Activated CD4-positive, alpha-beta T cell treated with anti-CD3 and anti-CD28 coated beads for 4 hours (primary cell): ENCODE results near the gene CLINT1.

Experiments
- DNase-seq, 2 donors: peaks; one replicate each; pipeline ENCODE4 v3.0.0-alpha.2; 2020

Gene CLINT1

DNA sequence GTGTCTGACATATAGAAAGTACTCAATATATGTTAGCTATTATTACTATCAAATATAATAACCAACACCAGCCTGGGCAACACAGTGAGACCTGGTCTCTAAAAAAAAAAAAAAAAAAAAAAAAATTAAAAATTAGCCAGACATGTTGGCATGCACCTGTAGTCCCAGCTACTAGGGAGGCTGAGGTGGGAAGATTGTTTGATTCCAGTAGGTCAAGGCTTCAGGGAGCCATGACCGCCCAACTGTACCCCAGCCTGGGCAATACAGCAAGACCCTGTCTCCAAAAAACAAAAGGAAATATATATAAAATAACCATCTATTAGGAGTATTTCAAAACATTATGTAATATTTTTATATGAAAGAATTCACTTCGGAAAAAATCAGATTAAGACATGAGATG, 40.6 kb downstream of the CLINT1 start:
- no peak for DNase-seq

DNA sequence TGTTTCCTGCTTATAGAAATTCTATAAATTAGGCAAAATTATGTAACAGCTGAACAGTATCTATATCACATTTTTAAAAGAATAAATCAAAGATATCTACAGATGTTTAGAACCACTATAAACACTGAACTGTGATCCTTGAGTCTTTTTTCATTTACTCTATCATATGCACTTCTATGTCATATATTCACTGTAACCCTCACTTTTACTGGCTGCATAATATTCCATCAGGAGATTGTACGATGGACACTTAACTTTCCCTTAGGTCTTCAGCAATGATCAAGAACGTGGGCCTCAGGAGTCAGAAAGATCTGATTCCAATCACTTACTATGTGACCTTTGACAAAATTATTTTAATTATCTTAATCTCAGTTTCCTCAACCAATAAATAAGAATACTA, 41.0 kb downstream of the CLINT1 start:
- no peak for DNase-seq

DNA sequence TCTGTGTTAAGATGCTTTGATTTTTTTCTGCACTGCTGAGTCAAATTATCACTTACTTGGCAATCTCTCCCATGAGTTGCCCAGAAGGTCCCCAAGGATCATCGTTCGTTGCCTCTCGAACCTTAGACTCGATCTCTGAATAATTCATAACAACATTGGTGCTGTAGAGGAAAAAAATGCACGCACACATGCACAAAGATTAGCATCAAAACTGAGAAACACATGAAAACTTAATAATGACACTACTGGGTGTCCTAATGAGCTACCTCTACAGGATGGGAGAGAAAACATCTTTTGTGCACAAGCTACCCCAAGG, 41.6 kb downstream of the CLINT1 start:
- DNase-seq = no peak

DNA sequence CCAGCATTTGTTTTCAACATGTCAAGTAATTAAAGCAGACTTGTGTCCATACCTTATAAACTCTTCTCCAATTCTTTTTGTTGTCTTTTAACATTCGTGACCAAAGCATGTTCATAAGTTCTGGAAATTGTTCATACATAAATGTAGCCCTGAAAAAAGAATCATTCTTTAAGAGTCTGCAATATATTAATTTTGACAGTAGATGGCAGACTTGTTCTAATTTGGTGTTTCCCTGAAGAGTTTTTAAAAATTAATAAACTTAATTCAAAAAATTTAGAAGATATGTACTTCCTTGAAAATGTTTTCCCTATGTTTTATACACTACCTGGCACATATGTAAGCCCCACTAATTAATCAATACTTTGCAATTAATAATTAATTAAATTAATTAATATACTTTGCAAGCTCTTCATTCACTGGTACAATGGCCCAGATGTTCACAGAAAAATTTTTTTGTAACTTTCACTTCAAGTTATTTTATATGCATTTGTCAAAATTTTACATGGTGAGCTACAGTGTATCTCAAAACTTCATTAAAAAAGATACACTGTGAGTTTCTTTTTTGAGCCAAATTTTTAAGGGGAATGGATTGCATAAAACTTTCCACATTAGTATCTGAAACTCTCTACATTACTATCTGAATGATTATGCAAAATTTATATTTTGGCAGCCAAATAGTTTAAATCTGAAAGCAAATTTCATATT, 42.1 kb downstream of the CLINT1 start:
- no peak for DNase-seq

DNA sequence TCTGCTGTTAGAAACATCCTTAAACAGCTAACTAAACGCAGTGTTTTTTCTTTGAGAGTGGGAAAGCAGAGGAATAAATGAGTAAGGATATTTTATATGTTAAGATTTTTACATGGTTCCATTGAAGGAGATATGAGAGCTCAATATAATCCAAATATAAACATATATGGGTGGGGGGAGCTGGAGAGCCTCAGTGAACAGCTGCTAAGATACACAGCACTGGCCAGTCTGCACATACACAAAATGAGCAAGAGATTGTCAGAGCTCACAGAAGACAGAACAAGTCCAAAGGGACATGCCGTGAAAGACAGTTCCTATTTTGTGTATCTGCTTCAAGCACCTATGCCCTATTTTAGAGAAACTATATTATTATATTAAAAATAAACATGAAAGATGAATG, 46.9 kb downstream of the CLINT1 start:
- no peak for DNase-seq

DNA sequence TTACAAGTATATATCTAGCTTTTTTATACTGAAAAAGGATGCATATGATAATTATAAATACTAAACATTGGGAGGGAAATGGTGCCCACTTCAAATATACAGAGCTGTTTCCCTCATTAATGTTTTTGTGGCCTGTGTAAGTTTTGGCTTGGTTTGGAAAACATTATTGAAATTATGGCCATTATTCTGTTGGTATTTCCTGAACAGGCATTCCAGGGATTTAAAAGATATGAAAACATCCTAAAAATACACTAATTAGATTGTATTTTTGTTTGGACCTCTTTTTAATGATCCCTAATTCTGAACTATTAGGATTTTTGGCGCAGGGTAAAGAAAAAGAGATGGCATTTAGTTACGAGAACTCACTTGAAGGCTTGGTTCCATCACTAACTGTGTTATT, 50.9 kb downstream of the CLINT1 start:
- no peak for DNase-seq

DNA sequence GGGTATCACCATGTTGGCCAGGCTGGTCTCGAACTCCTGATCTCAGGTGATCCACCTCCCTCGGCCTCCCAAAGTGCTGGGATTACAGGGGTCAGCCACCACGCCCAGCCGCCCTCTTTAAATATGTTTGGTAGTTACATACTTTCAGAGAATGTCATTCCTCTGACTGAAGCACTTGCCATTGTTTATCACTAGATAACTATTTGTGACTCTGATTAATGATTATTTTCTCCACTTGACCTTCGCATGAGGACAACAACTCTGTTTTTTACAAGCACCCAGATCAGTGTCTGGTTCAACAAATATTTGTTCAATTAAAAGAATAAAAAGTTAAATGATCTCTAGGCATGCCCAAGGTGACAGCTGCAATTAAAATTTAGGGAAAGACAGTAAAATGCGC, 56.2 kb downstream of the CLINT1 start:
- no peak for DNase-seq

DNA sequence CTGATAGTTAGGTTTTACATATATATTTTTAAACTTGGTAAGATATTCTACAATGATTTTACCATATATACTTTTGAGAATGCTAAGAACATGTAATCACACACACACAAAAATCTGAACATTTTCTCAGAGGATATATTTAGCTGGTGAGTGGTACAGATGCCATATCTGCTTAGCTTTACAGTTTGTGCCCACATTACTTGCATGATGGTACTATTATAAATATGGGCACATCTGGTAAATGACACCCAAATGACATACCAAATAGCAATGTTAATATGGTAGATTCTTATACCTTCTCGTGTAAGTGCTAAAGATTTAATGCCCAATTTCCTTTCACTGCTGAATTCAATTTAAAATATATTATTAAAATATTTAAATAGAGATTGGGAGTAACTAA, 58.8 kb downstream of the CLINT1 start:
- no peak for DNase-seq

DNA sequence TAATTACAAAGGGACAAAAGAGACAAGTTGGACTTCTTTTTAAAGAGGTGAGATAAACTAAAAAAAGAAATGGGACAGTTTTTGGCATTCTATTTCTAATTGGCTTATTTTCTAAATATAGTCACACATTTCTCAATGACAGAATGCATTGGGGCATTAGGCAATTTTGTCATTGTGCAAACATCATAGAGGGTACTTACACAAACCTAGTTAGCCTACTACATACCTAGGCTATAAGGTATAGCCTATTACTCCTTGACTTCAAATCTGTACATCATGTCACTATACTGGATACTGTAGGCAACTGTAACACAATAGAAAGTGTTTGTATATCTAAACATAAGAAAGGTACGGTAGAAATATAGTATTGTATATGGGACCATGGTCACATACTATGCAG, 59.4 kb downstream of the CLINT1 start:
- DNase-seq = no peak

DNA sequence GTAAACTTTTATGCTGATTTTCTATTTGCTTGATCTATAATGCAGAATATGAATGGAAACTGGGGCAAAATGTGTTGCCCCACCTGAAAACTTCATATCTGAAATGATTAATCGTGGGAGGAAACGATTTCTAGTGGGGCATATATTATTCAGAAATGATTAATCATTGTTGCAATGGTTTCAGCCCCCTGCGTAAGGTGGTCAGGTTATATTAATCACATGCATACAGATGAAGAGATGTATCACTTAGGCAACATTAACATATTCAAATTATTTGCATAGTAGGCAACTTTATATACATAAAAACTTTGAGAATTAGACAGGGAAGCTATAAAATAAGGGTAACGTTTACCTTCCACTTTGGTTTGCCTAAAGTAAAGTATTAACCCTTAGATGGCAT, 65.6 kb downstream of the CLINT1 start:
- DNase-seq = no peak

DNA sequence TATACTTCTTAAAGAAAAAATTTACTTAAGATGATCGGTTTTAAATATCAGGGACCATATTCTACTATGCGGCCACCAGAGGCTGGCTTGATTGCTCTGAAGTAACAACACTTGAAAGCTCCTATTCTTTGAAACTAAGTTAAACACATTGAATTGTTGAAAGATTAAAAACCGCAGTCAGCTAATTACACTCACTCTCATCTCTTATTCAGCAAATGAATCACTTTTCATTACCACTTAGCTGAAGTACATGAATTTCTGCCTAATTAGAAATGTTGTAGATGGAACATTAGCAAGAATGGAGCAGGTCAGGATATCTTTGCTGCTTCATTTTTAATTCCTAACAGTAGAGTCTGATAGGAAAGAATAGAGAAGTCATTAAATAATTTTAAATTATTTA, 73.1 kb downstream of the CLINT1 start:
- DNase-seq = no peak

DNA sequence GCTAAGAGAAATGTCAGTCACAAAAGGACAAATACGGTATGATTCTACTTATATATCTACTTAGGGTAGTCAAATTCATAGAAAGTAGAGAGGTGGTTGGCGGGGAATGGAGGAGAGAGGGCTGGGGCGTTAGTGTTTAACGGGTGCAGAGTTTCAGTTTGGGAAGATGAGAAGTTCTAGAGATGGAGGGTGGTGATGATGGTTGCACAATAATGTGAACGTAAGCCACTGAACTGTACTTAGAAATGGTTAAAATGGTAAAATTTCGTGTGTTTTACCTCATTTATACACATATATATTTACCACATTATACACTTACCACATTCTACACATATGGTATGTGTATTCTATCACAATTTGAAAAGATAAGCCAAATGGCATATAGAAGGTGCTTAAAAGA, 79.7 kb downstream of the CLINT1 start:
- DNase-seq = no peak

DNA sequence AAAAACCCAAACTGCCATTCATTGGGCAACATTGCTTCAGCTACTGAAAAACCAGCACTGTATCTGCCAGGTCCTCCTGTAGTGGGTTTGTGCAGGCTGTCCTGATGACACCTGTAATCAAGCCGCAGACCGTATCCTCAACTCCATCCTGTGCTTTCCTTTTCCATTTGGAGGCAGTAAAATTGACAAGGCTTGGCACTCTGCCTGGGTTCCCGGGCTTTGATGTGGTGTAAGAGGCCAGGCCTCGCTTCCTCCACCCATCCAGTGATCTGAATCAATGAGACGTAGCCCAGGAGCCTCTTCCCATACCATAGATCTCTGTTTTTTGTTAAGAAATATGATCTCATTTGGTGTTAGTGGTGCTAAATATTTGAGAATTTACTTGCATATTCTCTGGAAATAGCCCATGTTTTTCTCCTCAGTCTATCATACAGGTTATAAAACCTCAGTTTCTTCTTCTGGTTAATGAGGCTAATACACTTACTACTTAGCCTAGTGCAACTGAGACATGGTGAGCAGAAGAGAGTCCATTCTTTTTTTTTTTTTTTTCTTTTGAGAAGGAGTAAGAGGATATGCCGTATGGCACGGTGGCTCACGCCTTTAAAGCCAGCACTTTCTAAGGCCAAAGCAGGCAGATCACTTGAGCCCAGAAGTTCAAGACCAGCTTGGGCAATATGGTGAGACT, 80.7 kb downstream of the CLINT1 start:
- no peak for DNase-seq

DNA sequence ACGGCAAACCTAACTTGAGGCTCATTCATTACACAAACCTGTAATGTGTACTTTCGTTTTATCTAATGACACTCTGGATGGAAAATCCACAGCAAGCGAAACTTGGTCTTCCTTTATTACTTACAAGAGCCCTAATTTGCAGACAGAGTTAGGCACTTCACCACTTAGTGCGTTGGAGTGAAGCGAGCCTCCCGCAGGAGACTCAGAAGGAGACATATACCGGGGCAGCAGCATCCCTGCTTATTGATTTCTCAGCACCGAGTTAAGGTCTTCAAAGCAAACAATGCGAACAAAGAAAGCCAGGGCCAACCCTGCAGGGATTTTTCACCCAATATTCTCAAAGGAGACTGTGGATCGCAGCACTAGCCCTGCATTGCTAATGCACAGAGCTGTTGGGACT, 86.8 kb downstream of the CLINT1 start:
- no peak for DNase-seq

DNA sequence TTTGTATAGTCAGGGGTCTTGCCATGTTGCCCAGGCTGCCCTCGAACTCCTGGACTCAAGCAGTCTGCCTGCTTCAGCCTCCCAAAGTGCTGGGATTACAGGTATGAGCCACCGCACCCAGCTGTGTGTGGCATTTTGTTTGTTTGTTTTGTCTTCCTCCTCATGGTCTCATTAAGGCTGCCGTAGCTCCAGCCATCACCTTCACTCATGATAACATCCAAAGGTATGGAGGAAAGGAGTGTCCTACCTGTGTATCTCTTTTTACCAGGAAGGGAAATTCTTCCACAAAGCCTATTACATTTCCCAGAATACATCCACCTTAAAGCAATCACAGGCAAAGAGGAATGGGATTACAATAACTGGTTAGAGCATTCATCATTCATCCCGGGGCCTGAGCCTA, 88.3 kb downstream of the CLINT1 start:
- no peak for DNase-seq

DNA sequence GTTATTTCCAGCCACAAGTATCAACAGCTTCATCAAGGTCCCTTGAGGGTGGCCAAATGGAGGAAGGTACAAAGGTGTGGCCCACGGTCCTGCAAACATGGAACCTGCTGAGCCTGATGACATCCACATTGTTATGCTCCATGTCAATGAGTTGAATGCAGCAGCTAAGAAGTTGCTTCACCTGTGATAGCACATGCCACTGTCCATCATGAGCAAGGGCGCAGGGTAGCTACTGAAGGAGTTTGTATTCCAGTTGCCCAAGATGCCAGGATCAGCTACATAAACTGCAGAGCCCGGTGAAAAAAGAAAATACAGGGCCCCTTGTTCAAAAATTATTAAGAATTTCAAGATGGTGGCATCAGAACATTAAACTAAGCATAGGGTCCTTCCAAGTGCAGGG, 91.3 kb downstream of the CLINT1 start:
- no peak for DNase-seq

DNA sequence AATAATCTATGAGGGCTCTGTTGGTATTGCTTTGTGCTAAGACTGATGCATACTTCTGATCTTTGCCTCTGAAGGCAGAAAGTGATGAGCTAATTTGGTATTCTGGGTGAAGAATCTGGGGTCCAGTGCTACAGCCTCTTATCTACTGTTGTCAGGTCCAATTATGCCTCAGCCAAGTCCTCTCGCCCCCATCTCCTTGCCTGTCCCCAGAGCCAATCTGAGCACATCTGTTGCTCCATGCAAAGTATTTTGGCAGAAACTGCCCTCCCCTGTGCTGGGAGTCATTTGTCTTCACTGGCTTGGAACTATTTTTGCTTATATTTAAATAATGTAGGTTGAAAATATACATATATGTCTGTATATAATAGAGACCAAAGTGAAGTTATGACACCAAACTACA, 92.0 kb downstream of the CLINT1 start:
- DNase-seq = no peak

DNA sequence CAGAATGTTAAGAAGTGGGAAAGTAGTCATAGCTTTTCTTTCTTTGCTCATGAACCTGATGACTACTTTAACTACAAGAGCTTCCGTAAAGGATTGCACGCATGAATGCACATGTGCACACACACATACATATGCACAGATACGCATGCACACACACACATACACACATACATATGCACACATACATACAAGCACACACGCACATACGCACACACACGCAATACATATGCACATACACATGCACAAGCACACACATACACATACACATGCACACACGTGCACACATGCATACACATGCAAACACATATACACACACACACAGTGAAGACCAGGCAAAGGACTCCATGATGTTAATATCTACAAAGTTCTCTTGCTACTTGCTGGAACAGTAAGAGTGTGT, 92.5 kb downstream of the CLINT1 start:
- no peak for DNase-seq

DNA sequence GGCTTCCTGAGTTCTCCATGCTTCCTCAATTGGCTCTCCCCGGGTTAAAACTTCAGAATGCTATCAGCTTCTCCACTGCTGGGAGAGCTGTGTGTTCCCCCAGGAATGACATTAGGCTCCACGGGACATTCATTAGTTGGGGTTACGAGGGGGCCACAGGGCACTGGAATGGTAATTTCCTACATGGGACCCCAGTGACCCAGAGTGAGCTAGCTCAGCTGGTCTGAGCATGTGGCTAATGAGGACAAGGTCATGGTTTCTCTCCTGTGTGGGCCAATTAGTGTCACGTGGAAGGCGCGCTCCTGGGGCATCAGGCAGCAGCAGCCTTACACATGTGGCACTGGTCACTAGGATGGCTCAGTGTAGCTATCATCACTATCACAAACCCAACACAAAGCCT, 94.4 kb downstream of the CLINT1 start:
- DNase-seq = no peak

DNA sequence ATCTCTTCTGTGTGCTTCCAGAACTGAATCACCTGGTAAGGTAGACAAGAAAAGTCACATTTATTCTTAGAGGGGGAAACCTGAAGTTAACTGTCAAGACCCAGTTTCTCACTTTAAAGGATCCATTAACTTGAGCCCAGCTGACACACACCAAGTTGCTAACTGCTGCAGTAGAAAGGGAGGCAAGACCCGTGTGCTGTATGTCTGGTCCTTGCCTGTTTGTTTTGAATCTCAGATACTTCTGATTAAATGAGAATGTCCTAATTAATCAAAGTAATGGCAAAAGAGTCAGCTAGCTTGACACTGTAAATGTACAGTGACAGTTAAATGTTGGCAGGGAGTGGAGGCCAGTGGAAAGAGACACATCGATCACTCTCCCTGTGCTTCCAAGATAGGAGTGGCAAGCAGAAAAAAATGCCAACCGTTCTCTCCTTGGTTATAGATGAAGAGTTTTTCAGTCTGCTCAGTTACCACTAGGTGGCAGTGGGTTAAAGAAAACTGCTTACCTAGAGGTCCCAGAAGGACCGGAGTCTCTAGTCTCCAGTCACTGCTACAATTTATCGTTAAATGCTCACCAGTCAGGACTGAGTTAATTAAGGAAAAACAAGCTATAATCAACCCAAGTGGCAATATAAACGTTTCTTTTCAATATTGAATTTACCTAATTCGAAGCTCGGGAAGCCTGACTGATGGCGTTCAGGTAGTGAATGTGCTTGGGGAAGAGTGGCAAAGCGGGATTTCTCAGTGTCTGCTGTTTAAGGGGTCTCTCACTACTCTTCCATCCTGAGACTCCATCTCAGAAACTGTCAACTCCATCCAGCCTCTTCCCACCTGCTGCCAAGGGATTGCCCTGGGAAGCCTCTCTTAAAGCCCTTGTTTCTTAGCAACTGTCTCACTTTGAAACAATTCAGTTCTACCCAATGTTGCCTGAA, 97.0 kb downstream of the CLINT1 start:
- DNase-seq = peak; percentile 9 to 27

DNA sequence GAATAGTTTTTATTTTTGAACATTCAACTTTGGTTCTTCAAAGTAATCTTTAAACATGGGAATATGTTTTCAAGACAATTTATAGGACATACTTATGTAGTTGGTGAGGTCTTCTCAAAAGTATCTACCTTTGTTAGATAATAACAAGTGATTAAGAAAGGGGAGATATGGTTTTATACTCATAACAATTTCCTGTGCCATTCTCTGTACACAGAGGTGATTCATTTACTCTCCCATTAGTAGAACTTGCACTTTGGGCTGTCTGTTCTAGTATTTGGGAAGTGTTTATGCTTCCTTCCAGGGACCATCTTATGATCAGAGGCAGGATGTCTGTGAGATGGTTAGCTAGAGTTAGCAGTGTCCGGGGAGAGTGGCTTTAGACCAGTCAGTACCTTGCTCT, 100.2 kb downstream of the CLINT1 start:
- no peak for DNase-seq

DNA sequence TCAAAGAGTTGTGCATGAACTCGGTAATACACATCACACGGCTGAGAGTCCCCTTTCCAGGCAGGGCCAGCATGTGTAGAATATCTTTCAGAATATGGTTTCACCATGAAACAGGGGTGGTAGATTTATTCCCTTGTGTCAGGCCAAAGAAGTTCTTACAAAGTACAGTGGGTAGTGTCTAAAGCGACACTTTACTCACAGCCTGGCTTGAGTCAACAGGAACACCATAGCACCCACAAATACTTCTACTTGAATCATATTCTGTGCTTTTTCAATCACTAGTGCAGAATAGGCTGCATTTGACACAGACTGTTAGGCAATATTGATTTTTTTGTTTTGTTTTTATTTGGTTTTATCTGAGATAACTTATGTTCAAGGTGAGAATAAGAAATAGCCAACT, 102.8 kb downstream of the CLINT1 start:
- DNase-seq = no peak

DNA sequence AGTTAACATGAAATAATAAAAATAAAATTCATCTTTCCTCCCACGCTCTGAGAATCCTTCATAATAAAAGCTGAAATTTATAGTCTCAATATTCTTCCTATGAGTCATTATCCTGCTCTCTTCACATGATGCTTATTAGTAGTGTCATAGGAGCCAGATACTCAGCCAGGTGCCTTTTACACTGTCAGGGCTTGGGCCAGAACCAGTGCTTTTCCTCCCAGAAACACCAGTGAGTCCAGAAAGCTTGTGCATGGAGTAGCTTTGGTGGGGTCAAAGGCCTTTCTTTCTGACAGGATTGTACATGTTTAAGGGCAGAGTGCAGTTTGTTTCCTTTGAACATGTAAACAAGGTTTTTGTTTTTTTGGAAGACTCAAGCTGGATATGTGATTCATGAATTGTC, 108.6 kb downstream of the CLINT1 start:
- no peak for DNase-seq

DNA sequence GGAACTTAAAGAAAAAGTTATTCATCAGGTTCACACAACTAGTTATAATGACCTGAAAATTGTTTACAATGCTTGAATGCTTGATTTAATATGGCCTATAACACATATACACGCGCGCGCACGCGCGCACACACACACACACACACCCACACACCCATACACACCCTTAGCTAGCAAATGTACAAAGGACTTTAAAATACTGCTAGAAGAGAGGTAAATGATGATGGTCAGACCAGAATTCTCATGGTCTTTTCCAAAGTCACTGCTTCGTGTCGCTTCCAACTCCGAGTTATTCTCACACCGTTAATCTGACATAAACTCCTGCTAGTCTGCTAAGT, 109.5 kb downstream of the CLINT1 start:
- DNase-seq = no peak
